HFFc6 (cell line): Measurements from ENCODE around the gene JUP. TPM values are rescaled to one million over a fixed set of nuclear protein-coding genes. Genes with fewer than 3 reads are reported as not detected.

Experiments used
- DNase-seq: peaks from one replicate; pipeline ENCODE4 v3.0.0-alpha.2; 2018
- H3K27ac Mint-ChIP-seq: 2 replicates; pipeline ENCODE4 v1.8.0; 2020; ENCODE audit warnings: mild to moderate bottlenecking, mixed read lengths
- H3K27me3 Mint-ChIP-seq: 2 replicates; pipeline ENCODE4 v1.8.0; 2021; ENCODE audit warnings: mild to moderate bottlenecking, moderate library complexity, mixed read lengths; ENCODE audit not compliant: insufficient read depth
- H3K36me3 Mint-ChIP-seq: 2 replicates; pipeline ENCODE4 v1.8.0; 2021; ENCODE audit warnings: low read depth, mixed read lengths
- H3K4me1 Mint-ChIP-seq: 2 replicates; pipeline ENCODE4 v1.8.0; 2020; ENCODE audit warnings: low read depth, mixed read lengths
- H3K4me3 Mint-ChIP-seq: 2 replicates; pipeline ENCODE4 v1.8.0; 2020; ENCODE audit warnings: mild to moderate bottlenecking, moderate library complexity, mixed read lengths
- H3K9me3 Mint-ChIP-seq: 2 replicates; pipeline ENCODE4 v1.8.0; 2020; ENCODE audit warnings: mild to moderate bottlenecking, mixed read lengths
- total RNA-seq, 6 experiments: library from RNA; stranded (reverse); fragmentation: NEBNext Ultra II Directional; extraction: Animal tissue kit (Norgen Biotek cat#: 25700); gene quantifications; 2 replicates in 1 of 6; 3 replicates in 5 of 6; pipeline ENCODE4 v1.2.3, GENCODE V29; 2021
- TF ChIP-seq, protein P1 (sequence below): fragments of 200-600 bp; sonication (generic); IDR thresholded peaks from 2 replicates; pipeline ENCODE4 v1.5.0; 2021; ENCODE audit warnings: antibody characterized with exemption, mild to moderate bottlenecking

JUP gene
- total RNA-seq, 6 experiments from 2014 or later, result 1.5 to 9.1 (median 1.9) TPM

- H3K4me1 Mint-ChIP-seq, result peaks cover 8% of the 10 kb centered on the region
- no peaks in the 10 kb centered on the region for H3K9me3 Mint-ChIP-seq
- H3K27me3 Mint-ChIP-seq, result peaks cover 28% of the 10 kb centered on the region
- TF ChIP-seq, protein P1, sequence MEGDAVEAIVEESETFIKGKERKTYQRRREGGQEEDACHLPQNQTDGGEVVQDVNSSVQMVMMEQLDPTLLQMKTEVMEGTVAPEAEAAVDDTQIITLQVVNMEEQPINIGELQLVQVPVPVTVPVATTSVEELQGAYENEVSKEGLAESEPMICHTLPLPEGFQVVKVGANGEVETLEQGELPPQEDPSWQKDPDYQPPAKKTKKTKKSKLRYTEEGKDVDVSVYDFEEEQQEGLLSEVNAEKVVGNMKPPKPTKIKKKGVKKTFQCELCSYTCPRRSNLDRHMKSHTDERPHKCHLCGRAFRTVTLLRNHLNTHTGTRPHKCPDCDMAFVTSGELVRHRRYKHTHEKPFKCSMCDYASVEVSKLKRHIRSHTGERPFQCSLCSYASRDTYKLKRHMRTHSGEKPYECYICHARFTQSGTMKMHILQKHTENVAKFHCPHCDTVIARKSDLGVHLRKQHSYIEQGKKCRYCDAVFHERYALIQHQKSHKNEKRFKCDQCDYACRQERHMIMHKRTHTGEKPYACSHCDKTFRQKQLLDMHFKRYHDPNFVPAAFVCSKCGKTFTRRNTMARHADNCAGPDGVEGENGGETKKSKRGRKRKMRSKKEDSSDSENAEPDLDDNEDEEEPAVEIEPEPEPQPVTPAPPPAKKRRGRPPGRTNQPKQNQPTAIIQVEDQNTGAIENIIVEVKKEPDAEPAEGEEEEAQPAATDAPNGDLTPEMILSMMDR, result no peak
- H3K27ac Mint-ChIP-seq, result no peak overlapping the region
- no peak overlapping the region for H3K4me3 Mint-ChIP-seq
- H3K36me3 Mint-ChIP-seq, result no peaks in the 10 kb centered on the region
- DNase-seq, result no peak
These were observed 64.3 kb downstream of the JUP start for GRCh38 chr17:41722231-41722630.

DNA sequence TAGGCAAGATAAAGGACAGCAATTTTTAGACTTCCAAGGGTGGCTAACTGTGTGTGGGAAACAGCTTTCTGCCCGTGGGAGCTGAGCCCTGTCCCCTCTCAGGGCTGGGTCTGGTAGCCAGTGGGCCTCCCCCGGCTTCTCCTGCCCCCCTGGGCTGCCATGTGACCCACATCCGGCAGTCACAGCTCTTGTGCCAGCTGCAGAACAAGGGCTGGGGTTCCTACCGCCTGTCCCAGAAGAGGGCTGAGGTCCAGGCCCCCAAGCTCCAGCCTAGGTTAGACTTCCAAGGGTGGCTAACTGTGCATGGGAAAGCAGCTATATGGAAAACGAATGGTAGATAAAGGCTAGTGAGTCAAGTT, 68.2 kb downstream of the JUP start:
- no peaks in the 10 kb centered on the region for H3K36me3 Mint-ChIP-seq
- H3K4me3 Mint-ChIP-seq, result no peak overlapping the region
- TF ChIP-seq, protein P1, result no peak
- H3K27me3 Mint-ChIP-seq, result peaks cover 26% of the 10 kb centered on the region
- H3K4me1 Mint-ChIP-seq, result peaks cover 8% of the 10 kb centered on the region
- no peak overlapping the region for H3K27ac Mint-ChIP-seq
- DNase-seq, result no peak
- no peaks in the 10 kb centered on the region for H3K9me3 Mint-ChIP-seq

- Mint-ChIP-seq H3K36me3 (no peaks in the 10 kb centered on the region), H3K27ac (no peak overlapping the region; the same call in 1 of the 2 replicates), H3K27me3 (peaks cover 21% of the 10 kb centered on the region), H3K4me3 (peak overlapping the region; percentile 32; the same call in 1 of the 2 replicates), H3K4me1 (peaks cover 8% of the 10 kb centered on the region), H3K9me3 (no peaks in the 10 kb centered on the region)
- TF ChIP-seq, protein P1, result no peak
- peak; percentile 52 for DNase-seq
These were observed 68.9 kb downstream of the JUP start for GRCh38 chr17:41717408-41718286.

DNA sequence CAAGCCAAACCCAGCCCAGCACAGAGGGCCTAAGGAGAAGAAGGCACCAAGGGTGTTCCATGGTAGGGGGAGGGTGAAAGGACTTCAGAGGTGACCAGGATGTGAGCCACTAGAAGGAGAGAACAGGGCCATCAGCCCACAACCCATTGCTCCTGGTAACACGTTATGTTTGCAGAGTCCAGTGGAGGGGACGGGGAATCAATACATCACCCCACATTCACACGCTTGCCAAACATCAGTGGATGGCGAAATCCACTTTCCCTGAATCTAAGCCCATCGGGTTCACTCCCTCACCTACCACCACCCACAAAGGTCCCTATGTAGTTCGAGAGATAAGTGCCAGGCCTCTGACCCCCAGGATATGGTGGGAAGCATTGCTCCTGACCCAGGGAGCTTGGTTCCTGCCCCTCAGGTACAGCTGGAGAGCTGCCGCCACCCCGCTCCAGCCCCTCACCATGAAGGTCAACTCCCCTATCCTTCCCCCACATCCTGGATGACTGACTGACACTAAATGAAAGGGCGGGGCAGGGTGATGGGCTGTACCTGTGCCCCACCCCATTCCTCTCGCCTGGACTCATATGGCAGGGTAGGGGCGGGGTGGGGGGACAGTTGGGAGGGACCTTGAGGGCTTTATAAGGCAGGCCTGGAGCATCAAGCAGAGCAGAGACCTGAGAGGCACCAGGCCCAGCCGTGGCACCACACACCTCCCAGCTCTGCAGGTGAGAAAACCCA, 74.7 kb downstream of the JUP start, which contains the start of gene GAST:
TSS of gene GAST (plus strand) at position 663 of the 732 bp plus-strand sequence. CDS start 3,106 bp downstream, outside the sequence.
- TF ChIP-seq, protein P1, result no peak
- H3K9me3 Mint-ChIP-seq, result no peaks in the 10 kb centered on the region
- DNase-seq, result no peak
- H3K4me3 Mint-ChIP-seq, result no peak within 1 kb of the TSS
- H3K4me1 Mint-ChIP-seq, result peaks cover 8% of the 10 kb centered on the region
- H3K36me3 Mint-ChIP-seq, result no peaks in the 10 kb centered on the region
- H3K27me3 Mint-ChIP-seq, result peaks cover 16% of the 10 kb centered on the region
- no peak within 1 kb of the TSS for H3K27ac Mint-ChIP-seq

GRCh38 chr17:41710472-41711090, 75.9 kb downstream of the JUP start:
- TF ChIP-seq, protein P1, result no peak
- H3K36me3 Mint-ChIP-seq, result no peaks in the 10 kb centered on the region
- peak overlapping the region; percentile 20; the same call in 1 of the 2 replicates for H3K27ac Mint-ChIP-seq
- DNase-seq, result peak; percentile 74
- H3K4me1 Mint-ChIP-seq, result peaks cover 10% of the 10 kb centered on the region
- peaks cover 22% of the 10 kb centered on the region for H3K27me3 Mint-ChIP-seq
- no peaks in the 10 kb centered on the region for H3K9me3 Mint-ChIP-seq
- no peak overlapping the region for H3K4me3 Mint-ChIP-seq
